Glomerular visceral epithelial cell (primary cell): ENCODE results near the gene OSBPL8.
A peak's percentile ranks its signal among the peaks of the same experiment; 100 is the strongest.

Source experiments
- DNase-seq: peaks from one replicate; pipeline ENCODE4 v3.0.0-alpha.2; 2016; ENCODE audit errors: extremely low spot score

OSBPL8 gene

GRCh38 chr12:76470028-76470939 lies 89.3 kb downstream of the OSBPL8 start:
- peak; percentile 66 for DNase-seq

DNA sequence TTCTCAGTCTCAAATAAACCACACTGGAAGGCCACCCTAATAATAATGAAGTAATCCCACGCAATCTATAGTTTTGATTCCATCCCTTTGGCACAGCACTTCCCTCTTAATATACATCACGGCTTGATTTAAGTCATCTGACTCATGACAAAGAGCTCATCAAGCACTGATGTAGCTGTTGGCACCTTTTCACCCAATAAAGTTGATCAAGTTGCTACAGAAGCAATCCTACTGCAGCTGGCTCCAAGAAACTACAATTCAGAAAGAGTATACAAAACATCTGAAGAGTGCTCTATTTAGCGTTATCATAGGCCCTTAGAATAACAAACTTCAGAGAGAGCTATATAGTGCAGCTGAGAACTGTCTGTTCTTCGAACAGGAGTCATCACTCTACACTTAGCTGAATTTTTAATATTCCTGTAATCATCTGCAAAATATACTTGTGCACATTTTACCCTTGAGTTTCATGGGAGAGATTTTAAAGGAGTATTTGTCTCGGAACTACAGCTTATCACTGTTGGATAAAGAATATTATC lies 94.9 kb downstream of the OSBPL8 start:
- no peak for DNase-seq

- no peak for DNase-seq
Measured at GRCh38 chr12:76462668-76463224, 96.8 kb downstream of the OSBPL8 start.

GRCh38 chr12:76460807-76461206 lies 98.8 kb downstream of the OSBPL8 start:
- no peak for DNase-seq

DNA sequence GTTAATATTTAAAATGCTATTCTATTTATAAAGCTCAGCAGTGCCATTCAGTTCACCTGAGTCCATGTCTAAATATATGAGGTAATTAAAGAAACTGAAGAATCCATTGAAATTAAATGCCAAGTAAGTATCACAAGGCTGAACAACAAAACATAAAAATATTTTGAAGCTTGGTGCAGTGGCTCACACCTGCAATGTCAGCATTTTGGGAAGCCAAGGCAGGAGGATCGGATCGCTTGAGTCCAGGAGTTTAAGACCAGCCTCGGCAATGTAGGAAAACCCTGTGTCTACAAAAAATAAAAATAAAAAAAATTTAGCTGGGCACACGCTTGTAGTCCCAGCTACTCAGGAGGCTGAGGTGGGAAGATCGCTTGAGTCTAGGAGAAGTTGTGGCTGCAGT lies 101.8 kb downstream of the OSBPL8 start:
- no peak for DNase-seq

DNA sequence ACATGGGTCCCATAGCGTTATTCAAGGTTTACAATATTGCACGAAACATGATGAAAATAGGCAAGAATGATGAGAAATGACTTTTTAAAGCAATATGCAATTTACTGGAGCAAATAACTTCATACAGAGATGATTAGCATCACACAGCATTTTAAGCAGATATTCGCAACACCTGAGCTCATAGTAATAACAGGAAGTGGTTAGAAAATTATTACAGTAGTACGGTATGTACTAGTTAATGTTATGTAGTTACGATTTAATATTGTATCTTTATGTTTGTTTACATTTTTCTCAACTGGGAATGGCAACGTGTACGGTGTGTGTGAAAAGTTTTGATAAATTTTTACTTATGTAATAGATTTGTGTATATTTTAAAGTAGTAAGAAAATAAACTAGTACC lies 102.6 kb downstream of the OSBPL8 start:
- DNase-seq: no peak

- peak; percentile 83 for DNase-seq
Measured at GRCh38 chr12:76455582-76456345, 103.8 kb downstream of the OSBPL8 start.

GRCh38 chr12:76451528-76451927 lies 108.0 kb downstream of the OSBPL8 start:
- no peak for DNase-seq

DNA sequence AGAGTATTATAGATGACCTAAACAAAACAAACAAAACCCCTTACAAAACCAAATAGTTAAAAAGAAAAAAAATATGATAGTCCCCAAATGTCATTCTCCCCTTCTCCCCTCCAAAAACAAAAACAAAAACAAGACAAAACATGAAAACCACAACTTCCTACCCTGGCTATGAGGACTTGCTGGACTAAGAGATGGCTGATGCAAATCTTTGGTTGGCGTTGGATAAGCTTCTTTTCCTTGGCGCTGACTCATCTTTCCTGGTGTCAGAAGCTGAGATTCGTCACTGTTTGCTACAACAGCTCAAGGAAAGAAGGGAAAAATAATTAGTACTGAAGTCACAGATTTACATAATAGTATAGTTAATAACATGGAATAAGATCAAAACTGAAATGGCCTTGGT lies 108.9 kb downstream of the OSBPL8 start:
- DNase-seq: peak; percentile 60

DNA sequence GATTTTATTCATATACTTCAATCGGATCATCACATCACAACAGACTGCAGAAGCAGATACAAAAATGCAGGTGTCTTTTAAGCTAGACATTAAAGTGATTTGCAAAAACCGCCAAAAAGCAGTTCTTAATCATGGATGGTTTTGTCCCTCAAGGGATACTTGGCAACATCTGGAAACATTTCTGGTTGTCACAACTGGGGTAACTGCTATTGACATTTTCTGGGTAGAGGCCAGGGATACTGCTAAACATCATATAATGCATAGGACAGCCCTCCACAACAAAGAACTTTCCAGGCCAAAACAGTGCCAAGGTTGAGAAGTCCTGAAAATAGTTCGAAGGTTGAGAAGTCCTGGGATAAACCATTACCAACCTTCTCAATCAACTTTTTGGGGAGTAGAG lies 109.6 kb downstream of the OSBPL8 start:
- DNase-seq: no peak

DNA sequence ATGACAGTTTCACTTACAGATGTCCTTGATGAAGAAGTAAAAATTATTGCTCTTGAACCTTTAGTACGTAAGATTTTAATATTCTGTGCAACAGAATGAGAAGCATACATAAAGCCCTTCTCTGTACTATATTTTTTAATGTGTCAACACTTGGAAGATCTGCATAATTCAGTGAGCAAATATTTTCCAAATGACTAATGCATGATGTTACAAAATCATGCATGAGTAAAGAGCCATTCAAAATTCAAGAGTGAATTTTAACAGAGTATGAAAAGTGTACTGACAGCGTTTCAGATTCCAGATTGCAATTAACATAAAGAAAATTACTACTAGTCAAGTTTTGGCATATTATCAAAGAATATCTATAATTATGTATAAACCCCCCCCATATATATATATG lies 110.0 kb downstream of the OSBPL8 start:
- DNase-seq: no peak

- DNase-seq: no peak
Measured at GRCh38 chr12:76449016-76449415, 110.6 kb downstream of the OSBPL8 start.

GRCh38 chr12:76446090-76446489 lies 113.5 kb downstream of the OSBPL8 start:
- no peak for DNase-seq

DNA sequence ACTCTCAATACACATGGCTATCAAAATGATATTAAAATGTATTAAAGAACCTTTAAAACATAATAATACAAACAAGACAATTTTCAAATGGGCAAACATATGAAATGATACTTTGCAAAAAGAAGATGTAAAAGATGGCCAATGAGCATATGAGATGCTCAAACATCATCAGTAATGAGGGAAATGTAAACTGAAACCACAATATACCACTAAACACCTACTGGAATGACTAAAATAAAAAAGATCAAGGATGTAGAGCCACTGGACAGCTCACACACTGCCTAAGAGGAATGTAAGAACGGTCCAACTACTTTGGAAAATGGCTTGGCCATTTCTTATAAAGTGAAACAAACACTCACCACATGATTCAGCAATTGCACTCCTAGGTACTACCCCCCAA lies 114.1 kb downstream of the OSBPL8 start:
- no peak for DNase-seq

GRCh38 chr12:76444408-76444984 lies 115.1 kb downstream of the OSBPL8 start:
- no peak for DNase-seq

- DNase-seq: no peak
Measured at GRCh38 chr12:76441016-76441415, 118.6 kb downstream of the OSBPL8 start.

DNA sequence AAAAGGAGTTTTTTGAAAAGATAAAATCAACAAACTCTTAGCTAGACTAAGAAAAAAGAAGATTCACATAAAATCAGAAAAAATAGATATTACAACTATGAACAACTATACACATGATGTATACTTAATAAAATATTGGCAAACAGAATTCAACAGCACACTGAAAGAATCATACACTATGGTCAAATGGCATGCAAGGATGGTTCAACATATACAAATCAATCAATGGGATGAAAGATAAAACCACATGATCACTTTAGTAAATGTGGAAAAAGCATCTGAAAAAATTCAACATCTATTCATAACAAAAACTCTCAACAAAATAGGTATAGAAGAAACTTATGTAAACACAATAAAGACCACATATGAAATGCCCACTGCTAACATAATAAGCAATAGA lies 126.8 kb downstream of the OSBPL8 start:
- no peak for DNase-seq

DNA sequence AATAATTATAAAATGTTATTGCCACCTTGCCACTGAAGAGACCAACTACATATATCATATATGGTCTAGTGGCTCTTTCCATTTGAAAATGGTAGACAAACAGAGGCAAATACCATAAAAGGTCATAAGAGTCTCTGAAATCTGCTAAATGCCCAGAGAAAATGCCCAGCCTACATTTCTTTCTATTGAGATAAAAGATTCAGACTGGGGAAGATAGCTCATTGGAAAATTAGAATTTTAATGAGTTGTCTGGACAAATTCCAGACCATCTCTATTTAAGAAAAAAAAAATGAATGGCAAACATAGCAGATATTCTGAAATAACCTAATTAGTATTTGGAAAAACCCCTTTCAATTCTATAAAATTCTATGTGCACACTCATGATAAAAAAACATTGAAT lies 131.5 kb downstream of the OSBPL8 start:
- no peak for DNase-seq

DNA sequence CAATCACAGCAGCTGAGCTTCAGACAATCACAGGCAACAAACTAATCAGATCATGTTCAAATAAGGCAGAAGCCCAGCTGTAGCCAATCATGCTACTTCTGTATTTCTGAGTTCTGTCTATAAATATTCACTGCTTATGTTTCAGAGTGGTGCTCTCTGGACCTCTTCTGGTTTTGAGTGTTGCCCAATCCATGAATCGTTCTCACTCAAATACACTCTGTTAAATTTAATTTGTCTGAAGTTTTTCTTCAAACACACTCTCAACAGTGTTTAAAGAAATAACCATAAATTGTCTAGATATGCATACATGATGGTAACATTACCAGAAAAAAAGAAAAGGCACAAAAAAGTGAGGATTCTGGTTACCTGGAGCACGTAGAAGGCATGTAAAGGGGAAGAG lies 133.4 kb downstream of the OSBPL8 start:
- DNase-seq: no peak

DNA sequence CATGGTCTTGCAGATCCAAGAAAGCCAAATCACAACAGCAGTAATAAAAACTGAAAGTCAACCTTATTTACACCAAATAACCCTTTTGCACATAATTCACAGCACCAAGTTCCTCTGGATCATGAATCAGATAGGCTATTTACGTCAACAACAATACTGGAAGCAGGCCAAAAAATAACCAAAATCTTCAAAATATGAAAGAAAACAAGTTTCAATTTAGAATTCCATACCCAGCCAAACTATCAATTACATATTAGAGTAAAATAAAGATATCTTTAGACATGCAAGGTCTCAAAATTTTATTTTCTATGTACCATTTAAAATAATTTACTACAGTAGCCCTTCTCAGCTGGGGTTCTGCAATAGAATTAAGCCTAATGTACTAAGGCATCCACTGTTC lies 134.6 kb downstream of the OSBPL8 start:
- no peak for DNase-seq

DNA sequence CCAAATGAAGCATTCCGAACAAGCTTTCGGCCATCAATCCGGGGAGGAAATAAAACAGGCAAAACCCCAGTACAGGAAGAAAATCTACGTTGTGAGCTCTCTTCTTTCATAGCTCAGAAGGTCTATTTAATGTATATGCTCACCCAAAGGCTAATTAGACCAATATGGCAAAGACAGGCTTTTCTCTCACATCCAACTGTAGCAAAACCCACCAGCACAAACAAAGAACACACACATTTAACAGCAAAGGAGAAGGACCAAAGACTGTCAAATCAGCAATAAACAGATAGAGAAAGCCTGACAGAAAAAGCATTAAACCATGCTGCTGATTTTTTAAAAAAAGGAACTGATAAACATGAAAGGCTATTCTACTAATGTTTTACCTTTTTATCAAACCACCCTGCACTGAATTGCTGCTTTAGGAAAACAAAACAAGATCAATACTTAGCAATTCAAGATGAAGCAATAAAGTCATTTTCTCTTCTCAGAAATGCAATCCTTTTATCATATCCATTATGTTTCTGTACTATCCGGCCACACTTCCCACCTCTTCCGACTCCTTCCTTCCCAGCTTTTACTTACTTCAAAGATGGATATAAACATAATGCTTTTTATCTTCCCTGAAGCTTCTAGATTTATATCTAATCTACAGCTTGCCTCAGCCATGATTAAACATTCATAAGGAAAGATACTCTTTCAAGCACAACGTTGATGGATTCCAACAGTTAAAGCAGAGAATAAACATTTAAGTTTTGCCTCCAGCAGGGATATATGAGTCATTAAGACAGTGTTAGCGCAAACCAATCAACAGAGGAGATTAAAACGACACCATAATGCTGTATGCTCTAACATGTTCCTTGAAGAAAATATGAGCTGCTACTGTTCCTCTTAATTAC lies 136.8 kb downstream of the OSBPL8 start:
- no peak for DNase-seq
